NCI-H345 (cell line): ENCODE measurements around the gene ATG7.
"Not testable (repeated sequence)": the region's sequence is repeated elsewhere in the genome, so short reads cannot be mapped to it uniquely, and the experiment has no call there.

Experiments used
- DNase-seq: peaks from one replicate; lab custom pipeline; 2025; lab: John Stamatoyannopoulos, UW

Gene ATG7

DNA sequence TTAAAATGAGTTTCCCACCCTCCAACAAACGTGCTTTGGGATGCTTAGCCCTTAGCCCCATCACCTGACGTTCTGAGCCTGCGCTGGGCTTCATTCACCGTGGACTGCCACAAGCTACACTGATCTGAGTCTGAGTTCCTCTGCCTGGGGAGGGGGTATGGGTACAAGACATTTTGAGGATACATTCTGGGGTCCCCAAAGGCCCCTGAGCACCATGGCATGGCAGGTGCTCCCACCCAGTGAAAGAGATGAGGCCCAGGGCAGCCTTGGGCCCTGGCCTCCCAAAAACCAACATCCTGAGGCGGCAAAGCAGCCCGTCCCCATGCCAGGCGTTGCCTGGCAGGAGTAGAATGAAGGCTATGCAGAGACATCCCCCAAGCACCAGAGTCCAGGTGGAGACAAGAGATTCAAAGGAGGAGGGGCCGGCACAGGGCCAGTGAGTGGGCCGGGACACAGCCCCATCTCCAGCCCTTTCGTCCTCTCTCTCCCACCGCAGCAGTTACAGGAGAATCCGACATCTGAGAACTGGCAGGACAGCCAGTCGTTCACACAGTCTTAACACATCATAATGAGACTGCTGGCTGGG lies 297.1 kb downstream of the ATG7 start:
- no peak for DNase-seq

DNA sequence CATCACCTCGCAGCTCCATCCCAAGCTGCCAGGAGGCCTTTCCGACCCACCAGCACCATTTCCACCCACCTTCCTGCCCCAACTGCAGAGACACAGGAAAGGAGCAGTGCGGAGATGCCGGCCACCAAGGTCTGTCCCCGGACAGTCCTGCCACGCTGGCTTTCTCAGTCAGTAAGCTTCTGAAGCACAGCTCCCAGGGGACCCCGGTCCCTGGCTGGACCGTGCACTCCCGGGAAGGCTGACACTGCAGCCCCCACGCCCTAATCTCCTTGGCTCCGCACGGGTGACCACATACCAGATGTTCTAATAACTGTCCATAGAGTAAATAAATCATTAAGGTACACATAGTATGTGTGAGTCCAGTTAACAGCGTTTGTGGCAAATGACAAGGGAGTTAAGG lies 298.1 kb downstream of the ATG7 start:
- DNase-seq = no peak

DNA sequence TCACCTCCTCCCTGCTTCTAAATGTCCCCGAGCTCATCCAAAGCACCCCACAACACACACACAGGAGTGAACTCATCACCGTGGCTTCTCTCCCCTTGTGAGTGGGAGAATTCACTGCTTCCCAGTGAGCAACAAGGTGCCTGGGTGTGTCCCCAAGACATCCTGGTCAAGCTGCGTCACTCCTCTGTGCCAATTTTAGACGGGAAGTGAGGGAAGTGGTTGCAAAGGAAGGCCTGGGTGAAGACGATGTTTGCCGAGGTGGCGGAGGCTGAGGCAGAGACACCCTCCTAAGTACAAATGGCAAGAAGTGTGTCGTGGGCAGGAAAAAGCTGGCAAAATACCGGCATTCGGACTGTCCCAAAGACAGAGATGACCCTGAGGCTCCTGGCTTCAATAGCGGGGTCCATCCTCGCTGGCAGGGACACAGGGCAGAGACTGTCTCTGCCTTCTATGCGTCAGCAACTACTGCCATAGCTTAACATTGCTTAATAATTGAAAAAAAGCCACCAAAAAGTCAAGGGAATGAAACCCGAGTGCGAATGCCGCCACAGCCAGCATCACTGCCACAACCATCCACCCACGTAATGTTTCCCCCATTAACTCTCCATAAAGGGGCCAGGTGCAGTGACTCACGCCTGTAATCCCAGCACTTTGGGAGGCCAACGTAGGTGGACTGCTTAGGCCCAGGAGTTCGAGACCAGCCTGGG lies 298.7 kb downstream of the ATG7 start:
- no peak for DNase-seq

DNA sequence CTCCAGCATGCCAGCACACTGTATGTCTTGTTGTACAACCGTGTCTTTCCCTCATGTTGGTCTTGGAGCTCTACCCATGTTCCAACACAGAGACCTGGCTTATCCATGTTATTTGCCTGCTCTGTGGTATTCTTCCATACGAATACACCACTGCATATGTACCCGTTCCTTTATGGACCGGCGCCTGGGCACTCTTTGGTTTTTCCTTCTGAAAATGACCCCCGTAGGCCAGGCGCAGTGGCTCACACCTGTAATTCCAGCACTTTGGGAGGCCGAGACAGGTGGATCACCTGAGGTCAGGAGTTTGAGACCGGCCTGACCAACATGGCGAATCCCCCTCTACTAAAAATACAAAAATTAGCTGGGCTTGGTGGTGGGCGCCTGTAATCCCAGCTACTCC lies 300.5 kb downstream of the ATG7 start:
- not testable (repeated sequence) for DNase-seq

DNA sequence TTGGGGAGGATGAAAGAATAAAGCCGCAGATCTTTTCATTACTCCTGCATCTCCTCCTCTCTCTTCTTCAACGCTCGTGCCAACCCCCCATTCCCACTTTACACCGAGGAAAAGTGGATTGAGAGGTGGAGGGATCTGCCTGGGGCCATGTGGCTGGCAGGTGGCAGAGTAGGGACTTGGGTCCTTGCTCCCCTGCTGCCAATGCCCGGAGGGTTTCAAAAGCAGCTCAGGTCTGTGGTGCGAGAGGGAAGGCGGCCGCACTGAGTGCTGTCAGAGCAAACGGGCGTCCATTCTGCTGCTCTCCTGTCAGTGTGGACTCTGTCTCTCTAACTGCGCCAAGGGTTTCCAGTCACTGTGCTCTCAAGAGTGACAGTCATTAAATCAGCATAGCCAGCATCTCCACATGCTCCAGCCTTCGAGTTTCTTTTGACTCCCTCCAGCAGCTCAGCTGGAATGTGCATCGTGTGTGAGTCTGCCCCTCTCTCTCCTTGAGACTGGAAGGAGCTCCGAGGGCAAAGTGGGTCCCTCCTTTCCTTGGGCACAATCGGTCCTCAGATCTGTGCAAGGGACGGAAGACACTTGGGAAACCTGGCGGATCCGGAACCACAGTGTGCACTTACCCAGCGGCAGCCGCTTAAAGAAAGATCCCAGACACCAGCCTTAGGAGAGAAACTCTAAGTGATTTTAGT lies 302.9 kb downstream of the ATG7 start:
- no peak for DNase-seq

DNA sequence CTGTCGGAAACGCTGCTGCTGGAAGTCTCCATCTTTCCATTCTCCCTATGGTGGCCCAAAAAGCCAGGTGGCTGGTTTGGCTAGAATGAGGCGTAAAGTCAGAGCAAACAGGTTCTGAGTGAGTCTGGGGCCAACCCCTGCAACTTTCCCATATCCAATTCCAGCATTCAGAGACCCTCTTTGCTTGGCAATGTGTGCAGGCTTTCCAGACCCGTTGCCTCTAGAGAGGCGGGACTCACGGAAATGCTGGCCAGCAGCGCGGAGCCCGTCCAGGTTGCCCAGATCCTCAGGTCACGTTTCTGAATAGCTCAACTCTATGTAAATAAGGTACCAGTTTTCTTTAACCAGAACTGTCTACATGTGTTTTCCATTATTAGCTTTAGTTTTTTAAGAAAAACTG lies 303.5 kb downstream of the ATG7 start:
- DNase-seq = no peak

DNA sequence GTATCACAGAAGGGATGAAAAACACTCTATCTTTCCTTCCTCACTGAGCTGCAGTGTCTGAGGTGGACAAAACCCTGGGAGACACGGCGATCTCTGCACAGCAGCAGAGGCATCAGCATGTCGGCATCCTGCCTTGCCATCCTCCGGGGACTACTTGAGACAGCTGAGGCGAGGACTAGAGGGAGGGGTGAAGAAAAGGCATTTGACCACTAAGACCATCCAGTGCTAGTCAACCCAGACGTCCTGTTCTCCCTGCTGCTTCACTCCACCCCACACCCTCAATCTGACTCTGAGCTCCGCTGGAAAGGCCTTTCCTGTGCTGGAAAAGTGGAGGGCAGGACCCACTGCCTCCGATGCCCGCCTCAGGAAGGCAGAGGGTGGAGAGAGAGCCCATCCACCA lies 304.3 kb downstream of the ATG7 start:
- no peak for DNase-seq

DNA sequence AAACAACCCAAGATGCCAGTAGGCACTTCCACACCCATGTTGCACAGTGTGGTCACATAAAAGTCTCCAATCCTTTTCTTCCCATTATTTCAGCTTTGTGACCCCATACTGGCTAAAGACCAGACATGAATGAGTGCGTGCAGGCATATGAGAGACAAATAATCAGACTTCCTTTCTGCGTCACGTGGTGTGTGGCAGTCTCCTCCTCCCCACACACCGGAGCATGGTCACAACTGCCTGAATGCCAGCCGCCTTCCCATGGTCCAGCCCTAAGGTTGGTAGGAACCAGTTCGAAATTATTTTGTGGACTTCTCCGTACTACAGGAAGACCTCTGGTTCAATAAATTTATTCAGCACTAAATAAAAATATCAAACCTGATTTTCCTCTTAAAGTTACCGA lies 306.0 kb downstream of the ATG7 start:
- no peak for DNase-seq

DNA sequence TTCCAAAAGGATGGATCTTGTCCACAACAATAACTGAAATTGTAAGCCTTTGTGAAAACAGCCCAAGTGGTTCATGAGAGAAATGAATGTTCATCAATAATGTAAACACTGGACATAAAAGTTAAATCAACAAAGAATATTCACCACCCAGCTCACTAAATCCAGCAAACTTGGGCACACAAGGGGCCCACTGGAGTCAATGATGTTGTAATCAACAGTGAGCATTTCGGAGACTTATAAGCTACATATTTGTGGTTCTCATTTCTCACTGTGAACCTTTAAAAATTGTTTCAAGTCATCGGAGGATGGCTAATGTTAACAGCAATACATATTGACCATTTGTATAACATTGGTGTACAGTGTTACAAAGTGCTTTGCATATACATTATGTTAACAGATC lies 308.4 kb downstream of the ATG7 start:
- no peak for DNase-seq

DNA sequence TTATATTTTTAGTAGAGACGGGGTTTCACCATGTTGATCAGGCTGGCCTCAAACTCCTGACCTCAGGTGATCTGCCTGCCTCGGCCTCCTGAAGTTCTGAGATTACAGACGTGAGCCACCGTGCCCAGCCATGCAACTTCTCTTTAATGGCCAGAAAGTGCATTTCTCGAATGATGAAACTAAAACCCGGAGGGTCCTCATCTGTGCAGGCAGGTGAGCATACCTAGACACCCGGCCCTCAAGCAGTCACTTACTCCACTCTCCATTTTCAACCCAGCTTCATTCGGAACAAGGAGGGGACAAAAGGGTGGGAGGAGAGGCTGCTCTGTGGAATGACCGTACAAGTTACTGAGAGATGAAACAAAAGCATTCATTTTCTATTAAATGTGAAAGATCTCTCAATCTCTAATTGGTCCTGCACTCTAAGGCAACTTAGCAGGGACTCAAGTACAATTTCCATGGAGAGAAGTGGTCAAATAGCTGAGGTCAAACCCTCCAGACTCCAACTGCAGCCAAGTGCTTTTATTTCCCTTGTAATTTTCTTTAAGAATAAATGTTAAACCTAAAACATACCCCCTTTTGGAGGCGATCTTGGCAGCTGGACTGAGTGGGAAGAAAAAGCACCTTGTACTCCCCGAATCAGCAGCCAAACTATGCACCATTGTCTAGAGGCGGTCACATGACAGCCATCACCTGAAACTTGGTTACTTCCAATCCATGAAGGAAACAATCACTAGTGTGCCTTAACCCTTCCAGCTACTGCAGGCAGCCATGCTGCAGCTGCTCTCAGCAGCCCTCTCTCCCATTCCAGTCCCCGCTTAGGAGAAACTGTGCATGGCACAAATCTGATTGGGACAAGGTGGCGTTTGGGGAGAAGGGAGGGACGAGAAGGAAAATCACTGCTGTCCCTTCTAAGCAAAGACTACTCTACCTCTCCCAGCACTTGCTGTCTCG lies 309.3 kb downstream of the ATG7 start:
- no peak for DNase-seq

DNA sequence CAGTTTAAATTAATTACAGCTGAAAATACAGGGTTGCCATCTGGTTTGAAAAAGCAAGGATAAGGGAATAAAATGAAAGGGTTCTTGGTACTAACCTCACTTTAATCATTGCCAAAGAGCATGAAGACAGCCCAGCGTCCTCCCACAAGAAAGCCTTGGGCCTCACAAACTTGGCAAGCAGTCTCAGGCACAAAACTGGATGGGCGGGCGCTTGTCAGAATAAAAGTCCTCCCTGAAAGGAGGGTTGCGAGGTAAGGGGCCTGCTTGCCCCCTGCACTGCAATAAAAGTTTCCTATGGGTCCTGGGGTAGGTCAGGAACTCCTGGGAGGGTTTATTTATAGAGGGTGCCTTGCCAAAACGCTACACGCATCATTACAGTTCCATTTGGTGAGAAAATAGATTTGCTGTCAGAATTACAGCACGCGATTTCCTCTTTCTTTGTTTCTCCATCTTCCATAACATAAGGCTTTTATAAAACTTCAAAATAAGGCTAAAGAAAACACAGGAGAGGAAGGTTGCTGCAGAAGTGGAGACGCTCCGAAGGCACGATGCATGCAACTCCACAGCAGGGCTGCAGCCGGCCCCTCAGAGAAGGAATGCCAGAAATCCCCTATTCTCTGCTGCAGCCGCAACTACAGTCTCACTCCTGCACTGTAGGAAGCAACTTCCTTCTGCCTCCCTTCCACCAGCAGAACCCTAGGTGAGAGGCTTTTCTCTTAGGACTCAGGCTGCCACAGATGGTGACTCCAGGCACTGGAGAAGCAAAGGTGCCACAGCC lies 310.2 kb downstream of the ATG7 start:
- DNase-seq = peak; percentile 37

DNA sequence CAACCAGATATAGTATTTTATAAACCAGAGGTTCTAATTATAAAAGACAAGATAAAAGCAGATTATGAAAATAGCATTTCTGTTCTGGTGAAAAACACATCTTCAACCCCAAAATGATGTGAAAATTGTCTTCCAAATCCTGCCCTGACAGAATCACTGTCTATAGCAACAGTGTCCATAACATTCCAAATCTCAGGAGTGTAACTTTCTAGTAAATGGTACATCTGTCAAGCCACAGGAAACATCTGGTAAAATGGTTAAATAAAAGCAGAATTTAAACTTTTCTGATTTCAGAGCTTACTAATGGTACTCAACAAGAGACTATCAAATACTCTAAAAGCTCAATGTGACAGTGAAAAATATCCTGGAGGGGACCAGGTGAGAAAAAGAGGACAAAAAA lies 311.0 kb downstream of the ATG7 start:
- no peak for DNase-seq

DNA sequence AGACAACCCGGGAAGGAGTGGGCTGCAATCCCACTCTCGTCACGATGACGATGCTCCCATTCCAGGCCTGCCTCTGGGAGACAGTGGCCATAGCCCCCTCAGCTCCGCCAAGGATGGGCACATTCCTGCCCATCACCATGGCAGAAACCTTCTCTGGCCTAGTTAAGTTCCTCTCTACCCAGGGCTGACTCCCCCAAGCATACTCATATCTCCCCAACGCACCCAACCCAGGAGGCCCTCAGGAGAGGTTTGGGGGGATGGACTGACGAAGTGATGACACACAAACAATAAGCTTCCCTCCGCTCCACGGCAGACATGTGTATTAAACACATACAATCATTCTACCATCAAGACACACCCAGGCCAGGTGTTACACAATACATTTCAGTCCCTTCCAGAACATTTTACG lies 311.4 kb downstream of the ATG7 start:
- no peak for DNase-seq

DNA sequence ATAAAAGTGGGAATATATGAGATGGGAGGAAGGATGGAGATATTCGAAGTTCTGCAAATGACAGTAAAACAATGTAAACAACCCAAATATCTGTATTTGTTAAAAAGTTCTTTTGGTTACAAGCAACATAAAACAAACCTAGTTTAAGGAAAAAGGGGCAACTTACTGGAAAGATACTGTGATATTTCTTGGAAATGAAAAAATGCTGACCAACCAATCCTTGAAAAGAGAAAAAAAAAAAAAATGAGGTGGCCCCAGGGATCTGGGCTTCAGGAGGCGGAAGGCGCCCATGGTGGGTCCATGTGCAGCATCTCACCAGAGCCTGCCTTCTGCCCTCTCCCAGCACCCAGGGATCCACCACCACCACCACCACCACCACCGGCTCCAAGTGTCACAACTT lies 312.4 kb downstream of the ATG7 start:
- DNase-seq = no peak

DNA sequence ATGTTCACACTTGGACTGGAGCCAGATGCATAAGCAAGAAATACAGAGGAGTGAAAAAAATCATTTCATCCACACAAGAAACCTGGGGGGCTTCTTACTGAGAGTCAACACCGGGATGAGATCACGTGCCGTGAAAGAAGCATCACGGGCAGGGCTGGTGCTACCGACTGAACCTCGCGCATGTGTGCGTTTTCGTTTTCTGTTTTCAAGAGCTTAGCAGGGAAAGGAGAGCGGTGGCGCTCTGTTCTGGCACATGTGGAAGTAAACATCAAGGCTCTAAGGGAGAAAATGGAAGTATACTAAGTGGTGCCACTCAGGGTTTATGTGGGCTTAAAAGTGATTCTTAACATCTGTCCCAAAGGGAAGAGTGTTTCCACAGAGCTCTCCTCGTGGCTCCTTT lies 315.6 kb downstream of the ATG7 start:
- no peak for DNase-seq

DNA sequence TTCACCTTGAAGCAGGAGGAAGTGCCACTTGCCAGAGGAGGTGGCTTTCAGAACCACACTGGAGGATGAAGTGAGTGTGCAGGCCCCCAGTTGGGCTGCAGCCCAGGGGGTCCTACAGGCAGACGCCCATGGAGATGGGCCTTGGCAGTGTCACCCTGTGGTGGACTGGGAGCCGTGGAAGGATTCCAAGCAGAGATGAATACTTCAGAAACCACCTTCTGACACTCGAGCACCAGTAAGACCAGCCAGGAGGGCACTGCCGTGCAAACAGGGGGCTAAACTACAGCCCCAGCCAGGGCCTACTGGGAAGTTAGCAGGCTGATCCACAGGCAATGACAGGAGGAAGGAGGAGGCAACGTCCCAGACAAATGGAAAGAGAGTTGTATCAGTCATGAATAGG lies 316.1 kb downstream of the ATG7 start:
- no peak for DNase-seq

DNA sequence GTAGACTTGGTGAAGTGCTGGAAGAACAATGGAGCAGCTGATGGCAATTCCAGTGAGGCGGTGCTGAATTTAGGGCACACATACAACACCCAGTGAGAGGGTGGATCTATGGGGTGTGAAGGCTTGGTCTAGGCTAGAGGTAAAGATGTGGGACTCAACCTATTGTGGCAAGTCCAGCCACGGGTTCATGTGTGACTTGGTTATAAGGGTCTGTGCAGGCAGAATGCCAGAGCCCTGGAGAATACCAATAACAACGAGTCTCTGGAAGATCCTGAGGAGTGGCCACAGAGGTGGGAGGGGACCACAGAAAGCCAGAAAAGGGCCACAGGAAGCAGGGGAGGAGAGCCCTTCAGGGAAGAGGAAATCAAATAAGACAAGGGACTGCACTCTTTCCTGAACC lies 316.6 kb downstream of the ATG7 start:
- DNase-seq = no peak

DNA sequence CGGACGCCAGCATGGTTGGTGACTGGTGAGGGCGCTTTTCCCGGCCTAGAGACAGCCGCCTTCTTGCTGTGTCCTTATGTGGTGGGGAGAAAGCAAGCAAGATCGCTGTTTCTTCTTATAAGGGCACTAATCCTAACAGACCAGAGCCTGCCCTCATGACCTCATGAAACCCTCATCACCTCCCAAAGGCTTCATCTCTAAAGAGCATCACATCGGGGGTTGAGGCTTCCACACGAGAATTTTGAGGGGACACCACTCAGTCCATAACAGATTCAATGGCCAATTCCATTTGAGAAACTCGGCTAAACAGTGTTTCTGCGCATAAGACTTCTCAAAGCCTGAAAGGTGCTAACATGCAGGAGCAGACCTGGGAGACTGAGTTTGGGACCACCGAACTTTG lies 317.5 kb downstream of the ATG7 start:
- DNase-seq = no peak

DNA sequence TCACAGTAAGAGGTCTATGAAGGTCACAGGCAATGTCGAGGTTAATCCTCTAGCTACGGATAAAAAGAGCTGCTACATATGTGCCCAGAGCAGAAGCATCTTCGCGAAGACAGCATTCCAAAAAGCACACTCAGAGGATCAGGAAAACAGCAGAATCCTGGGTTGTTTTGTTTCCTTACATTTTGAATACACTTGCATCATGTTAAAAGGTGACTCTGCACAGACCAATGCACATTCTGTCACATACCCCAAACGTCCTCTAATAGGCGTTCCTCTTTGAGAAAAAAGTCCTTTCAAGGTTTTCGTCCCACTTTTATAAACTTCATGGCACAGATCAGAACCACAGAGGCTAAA lies 318.8 kb downstream of the ATG7 start:
- no peak for DNase-seq

DNA sequence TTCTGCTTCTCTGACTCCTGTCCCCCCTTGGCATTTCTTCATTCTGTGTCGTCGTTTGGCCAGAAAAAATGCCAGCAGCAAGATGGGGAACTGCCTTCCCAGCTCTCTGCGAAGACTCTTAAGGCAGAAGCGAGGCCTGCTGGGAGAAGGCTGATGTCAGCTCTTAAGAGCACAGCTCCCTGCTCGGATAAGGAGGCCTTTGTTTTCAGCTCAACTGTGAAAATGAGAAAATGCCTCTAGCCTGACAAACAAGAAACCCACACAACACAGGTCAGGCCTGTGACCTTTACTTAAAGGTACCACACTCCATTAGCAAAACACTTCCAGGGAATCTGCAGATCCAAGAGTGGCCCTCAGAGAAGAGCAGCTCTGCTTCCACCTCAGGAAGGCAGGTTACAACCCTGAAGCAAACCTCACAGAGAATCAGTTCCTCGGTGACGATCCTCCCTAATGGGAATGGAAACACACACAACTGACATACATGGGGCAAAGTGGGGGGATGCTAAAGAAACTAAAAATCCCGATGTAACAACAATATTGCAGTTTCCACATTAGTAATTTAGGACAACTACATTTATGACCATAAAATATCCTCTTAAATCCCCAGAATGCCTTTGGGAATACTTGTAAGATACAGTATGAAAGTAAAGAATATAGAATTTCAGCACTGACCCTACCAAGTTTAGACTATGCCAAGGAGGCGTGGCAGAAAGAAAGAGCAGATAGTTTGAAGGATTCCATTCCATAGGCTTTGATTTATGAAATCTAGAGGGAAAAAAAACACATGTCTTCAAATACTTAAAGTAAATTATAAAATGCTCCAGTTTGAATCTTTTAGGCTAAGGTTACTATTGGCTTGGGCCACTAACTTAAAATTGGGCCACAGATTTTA lies 319.4 kb downstream of the ATG7 start:
- DNase-seq = no peak
